ENCODE results near the gene CHMP6.

Gene CHMP6

GRCh38 chr17:80976701-80977100, 14.9 kb upstream of the CHMP6 start:
- no peak for DNase-seq (ENCODE audit: low read depth)
- H3K4me3 ChIP-seq (ENCODE audit: low read depth, low read length) = no peak overlapping the region
- no peak for TF ChIP-seq CTCF (IDR thresholded peaks at IDR 0.05; ENCODE audit: insufficient read depth, low read depth, low read length, missing control alignments)

- no peak for DNase-seq (ENCODE audit: low read depth)
- no peak for TF ChIP-seq CTCF (IDR thresholded peaks at IDR 0.05; ENCODE audit: insufficient read depth, low read depth, low read length, missing control alignments)
- no peak overlapping the region for H3K4me3 ChIP-seq (ENCODE audit: low read depth, low read length)
Measured at GRCh38 chr17:80977172-80977571, 14.5 kb upstream of the CHMP6 start.

GRCh38 chr17:80978499-80979497, 12.8 kb upstream of the CHMP6 start:
- no peak for TF ChIP-seq CTCF (IDR thresholded peaks at IDR 0.05; ENCODE audit: insufficient read depth, low read depth, low read length, missing control alignments)
- no peak for DNase-seq (ENCODE audit: low read depth)
- H3K4me3 ChIP-seq (ENCODE audit: low read depth, low read length) = no peak overlapping the region

GRCh38 chr17:80979547-80980378, 11.9 kb upstream of the CHMP6 start:
- no peak overlapping the region for H3K4me3 ChIP-seq (ENCODE audit: low read depth, low read length)
- no peak for TF ChIP-seq CTCF (IDR thresholded peaks at IDR 0.05; ENCODE audit: insufficient read depth, low read depth, low read length, missing control alignments)
- DNase-seq (ENCODE audit: low read depth) = no peak

GRCh38 chr17:80980397-80981061, 11.1 kb upstream of the CHMP6 start:
- H3K4me3 ChIP-seq (ENCODE audit: low read depth, low read length) = no peak overlapping the region
- TF ChIP-seq CTCF (IDR thresholded peaks at IDR 0.05; ENCODE audit: insufficient read depth, low read depth, low read length, missing control alignments) = no peak
- no peak for DNase-seq (ENCODE audit: low read depth)

GRCh38 chr17:80981062-80981902, 10.4 kb upstream of the CHMP6 start:
- peak; percentile 65 for TF ChIP-seq CTCF (IDR thresholded peaks at IDR 0.05; ENCODE audit: insufficient read depth, low read depth, low read length, missing control alignments)
- no peak overlapping the region for H3K4me3 ChIP-seq (ENCODE audit: low read depth, low read length)
- DNase-seq (ENCODE audit: low read depth) = peak; percentile 31
